Measurements from ENCODE around the gene CEP83.

CEP83 gene

DNA sequence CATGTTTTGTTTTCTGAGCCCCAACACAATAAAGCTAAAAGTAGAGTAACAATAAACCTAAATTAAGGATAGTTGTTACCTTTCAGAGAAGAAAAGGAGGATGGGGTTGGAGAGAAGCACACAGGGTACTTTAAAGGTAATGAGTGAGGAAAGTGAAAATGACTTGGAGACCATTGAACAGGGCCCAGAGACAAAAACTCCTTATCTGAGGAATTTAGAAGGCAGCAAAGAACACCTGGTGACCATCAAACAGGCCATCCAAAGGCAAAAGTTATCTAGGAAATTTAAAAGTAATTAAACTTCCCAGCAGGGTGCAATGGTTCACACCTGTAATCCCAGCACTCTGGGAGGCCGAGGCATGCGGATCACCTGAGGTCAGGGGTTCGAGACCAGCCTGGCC is 39.0 kb upstream of the CEP83 start:
- H3K4me3 ChIP-seq (replicated peaks; ENCODE audit: low read depth, low read length), result no peak overlapping the region
- no peak for DNase-seq (ENCODE audit: extremely low read depth, low read depth)
- no peak for TF ChIP-seq CTCF (IDR thresholded peaks at IDR 0.05; ENCODE audit: low read depth, low read length, missing control alignments)

DNA sequence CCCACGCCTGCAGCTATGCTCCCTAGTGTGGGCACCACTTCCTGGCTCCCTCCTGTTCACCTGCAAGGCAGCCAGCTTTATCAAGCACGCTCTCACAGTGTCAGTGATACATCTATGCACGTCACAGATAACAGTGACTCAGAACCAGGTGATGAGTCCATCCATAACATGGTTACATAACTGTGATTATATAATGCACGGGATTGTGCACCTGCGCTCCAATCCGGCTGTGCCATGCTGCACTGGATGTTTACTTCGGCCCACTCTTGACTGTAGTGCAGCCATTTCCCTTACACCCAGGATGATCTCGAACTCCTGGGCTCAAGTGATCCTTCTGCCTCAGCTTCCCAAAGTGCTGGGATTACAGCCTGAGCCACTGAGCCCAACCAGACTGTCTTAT is 38.4 kb upstream of the CEP83 start:
- DNase-seq (ENCODE audit: extremely low read depth, low read depth), result no peak
- H3K4me3 ChIP-seq (replicated peaks; ENCODE audit: low read depth, low read length), result no peak overlapping the region
- no peak for TF ChIP-seq CTCF (IDR thresholded peaks at IDR 0.05; ENCODE audit: low read depth, low read length, missing control alignments)

DNA sequence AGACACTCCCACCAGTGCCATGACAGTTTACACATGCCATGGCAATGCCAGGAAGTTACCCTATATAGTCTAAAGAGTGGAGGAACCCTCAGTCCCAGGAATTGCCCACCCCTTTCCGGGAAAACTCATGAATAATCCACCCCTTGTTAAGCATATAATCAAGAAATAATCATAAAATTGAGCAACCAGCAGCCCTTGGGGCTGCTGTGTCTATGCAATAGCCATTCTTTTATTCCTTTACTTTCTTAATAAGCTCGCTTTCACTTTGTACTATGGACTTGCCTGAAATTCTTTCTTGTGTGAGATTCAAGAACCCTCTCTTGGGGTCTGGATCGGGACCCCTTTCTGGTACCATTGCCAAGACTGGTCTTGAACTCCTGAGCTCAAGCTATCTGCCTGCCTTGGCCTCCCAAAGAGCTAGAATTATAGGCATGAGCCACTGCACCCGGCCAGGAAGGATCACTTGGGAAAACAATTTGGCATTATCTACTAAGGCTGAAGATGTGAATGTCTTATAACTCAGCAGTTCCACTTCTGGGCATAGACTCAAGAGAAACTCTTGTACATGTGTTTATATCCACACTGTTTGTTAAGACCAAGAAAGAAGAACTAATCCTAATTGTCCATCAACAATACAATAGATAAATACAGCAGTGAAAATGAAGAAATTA is 35.9 kb upstream of the CEP83 start:
- no peak for DNase-seq (ENCODE audit: extremely low read depth, low read depth)
- TF ChIP-seq CTCF (IDR thresholded peaks at IDR 0.05; ENCODE audit: low read depth, low read length, missing control alignments), result no peak
- no peak overlapping the region for H3K4me3 ChIP-seq (replicated peaks; ENCODE audit: low read depth, low read length)

GRCh38 chr12:94491489-94491888 is 31.8 kb upstream of the CEP83 start:
- DNase-seq (ENCODE audit: extremely low read depth, low read depth), result no peak
- no peak for TF ChIP-seq CTCF (IDR thresholded peaks at IDR 0.05; ENCODE audit: low read depth, low read length, missing control alignments)
- H3K4me3 ChIP-seq (replicated peaks; ENCODE audit: low read depth, low read length), result no peak overlapping the region

DNA sequence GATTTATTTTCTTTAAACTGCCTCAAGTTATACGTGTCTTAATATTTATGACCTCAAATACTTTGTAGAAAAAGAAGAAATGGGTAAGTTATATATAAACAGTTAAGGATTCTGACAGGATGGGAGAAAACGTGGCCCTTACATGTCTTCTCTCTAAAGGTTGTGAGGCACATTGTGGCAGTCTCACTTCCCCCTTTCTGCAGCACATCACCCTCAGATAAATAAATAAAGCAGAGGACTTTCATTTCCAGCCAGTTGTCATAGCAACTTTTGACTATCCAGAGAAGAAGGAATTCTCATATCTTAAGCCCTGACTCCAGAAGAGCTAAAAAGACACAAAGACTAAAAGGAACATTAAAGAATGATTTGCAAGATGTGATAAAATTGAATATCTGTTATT is 28.8 kb upstream of the CEP83 start:
- no peak overlapping the region for H3K4me3 ChIP-seq (replicated peaks; ENCODE audit: low read depth, low read length)
- no peak for TF ChIP-seq CTCF (IDR thresholded peaks at IDR 0.05; ENCODE audit: low read depth, low read length, missing control alignments)
- DNase-seq (ENCODE audit: extremely low read depth, low read depth), result no peak

GRCh38 chr12:94481734-94482133 is 22.1 kb upstream of the CEP83 start:
- DNase-seq (ENCODE audit: extremely low read depth, low read depth), result no peak
- no peak for TF ChIP-seq CTCF (IDR thresholded peaks at IDR 0.05; ENCODE audit: low read depth, low read length, missing control alignments)
- H3K4me3 ChIP-seq (replicated peaks; ENCODE audit: low read depth, low read length), result no peak overlapping the region

- no peak for DNase-seq (ENCODE audit: extremely low read depth, low read depth)
- TF ChIP-seq CTCF (IDR thresholded peaks at IDR 0.05; ENCODE audit: low read depth, low read length, missing control alignments), result no peak
- H3K4me3 ChIP-seq (replicated peaks; ENCODE audit: low read depth, low read length), result no peak overlapping the region
Measured at GRCh38 chr12:94469522-94469921, 9.9 kb upstream of the CEP83 start.
